Right renal cortex interstitium (tissue), 3 donors: ENCODE results near the gene THAP4. TPM values are rescaled to one million over a fixed set of nuclear protein-coding genes. Genes with fewer than 3 reads are reported as not detected.

Experiments used
- DNase-seq, 3 donors: peaks; one replicate each; pipeline ENCODE4 v3.0.0-alpha.2; 2013; ENCODE audit warnings: low read depth in 3 of 3, low spot score in 2 of 3
- polyA plus RNA-seq, 3 donors: library from polyadenylated mRNA; unstranded; fragments of 120-200 nt; gene quantifications; one replicate each; pipeline ENCODE4 v1.2.1, GENCODE V29; 2013; ENCODE audit not compliant: insufficient read length in 3 of 3

The THAP4 gene
- polyA plus RNA-seq, 3 donors: 57.9 to 69.0 (median 58.4) TPM

- no peak for DNase-seq
Measured at GRCh38 chr2:241641631-241642030, 4.7 kb upstream of the THAP4 start.

- no peak for DNase-seq
Measured at GRCh38 chr2:241640165-241640795, 3.3 kb upstream of the THAP4 start.

- no peak for DNase-seq
Measured at GRCh38 chr2:241639385-241639784, 2.4 kb upstream of the THAP4 start.

GRCh38 chr2:241638940-241639339, 2.0 kb upstream of the THAP4 start:
- no peak for DNase-seq

- no peak for DNase-seq
Measured at GRCh38 chr2:241637795-241638660, 1.1 kb upstream of the THAP4 start.

GRCh38 chr2:241636182-241637017, 558 bp downstream of the THAP4 start:
- no peak for DNase-seq

- DNase-seq: no peak
Measured at GRCh38 chr2:241635756-241636155, 1.2 kb downstream of the THAP4 start.

- no peak for DNase-seq
Measured at GRCh38 chr2:241633561-241633960, 3.4 kb downstream of the THAP4 start.

- no peak for DNase-seq
Measured at GRCh38 chr2:241632478-241633325, 4.3 kb downstream of the THAP4 start.

- DNase-seq: no peak
Measured at GRCh38 chr2:241629762-241630435, 7.1 kb downstream of the THAP4 start.

GRCh38 chr2:241627675-241628074, 9.3 kb downstream of the THAP4 start:
- DNase-seq: no peak

GRCh38 chr2:241620419-241620769, 16.6 kb downstream of the THAP4 start:
- no peak for DNase-seq

- no peak for DNase-seq
Measured at GRCh38 chr2:241619597-241620418, 17.1 kb downstream of the THAP4 start.

GRCh38 chr2:241618829-241619228, 18.1 kb downstream of the THAP4 start:
- DNase-seq: no peak

GRCh38 chr2:241618296-241618805, 18.6 kb downstream of the THAP4 start:
- DNase-seq: no peak

GRCh38 chr2:241617431-241618154, 19.4 kb downstream of the THAP4 start:
- DNase-seq: no peak

GRCh38 chr2:241616168-241617125, 20.5 kb downstream of the THAP4 start:
- no peak for DNase-seq
